Epithelial cell of proximal tubule (primary cell): Measurements from ENCODE around the gene MGP. TPM values are rescaled to one million over a fixed set of nuclear protein-coding genes. Genes with fewer than 3 reads are reported as not detected.

Experiments
- DNase-seq: peaks from one replicate; pipeline ENCODE4 v3.0.0-alpha.2; 2011; ENCODE audit warnings: low read depth
- H3K4me3 ChIP-seq: 2 replicates; pipeline ENCODE4 v1.5.1; 2011; ENCODE audit warnings: low read depth, mild to moderate bottlenecking, low read length
- CTCF ChIP-seq: conservative IDR thresholded peaks from 2 replicates; pipeline ENCODE4 v1.5.1; 2012; ENCODE audit warnings: low read depth, mild to moderate bottlenecking, low read length
- total RNA-seq: library from RNA; depleted of rRNA; stranded (reverse); fragments of >200 nt; gene quantifications from 2 replicates; pipeline ENCODE4 v1.2.3, GENCODE V29; 2015

The MGP gene
- total RNA-seq, 1 donor from 2014 or later = 9.3 TPM

- H3K4me3 ChIP-seq = no peak overlapping the region
- peak; percentile 9 for TF ChIP-seq CTCF
- no peak for DNase-seq
These were observed 31.0 kb downstream of the MGP start for GRCh38 chr12:14854586-14855183.

- TF ChIP-seq CTCF = no peak
- no peak overlapping the region for H3K4me3 ChIP-seq
- DNase-seq = no peak
These were observed 31.7 kb downstream of the MGP start for GRCh38 chr12:14853961-14854360.

- no peak overlapping the region for H3K4me3 ChIP-seq
- DNase-seq = no peak
- TF ChIP-seq CTCF = no peak
These were observed 32.8 kb downstream of the MGP start for GRCh38 chr12:14852880-14853279.

- no peak for TF ChIP-seq CTCF
- H3K4me3 ChIP-seq = no peak overlapping the region
- DNase-seq = no peak
These were observed 34.6 kb downstream of the MGP start for GRCh38 chr12:14850929-14851663.

GRCh38 chr12:14849661-14850060, 36.0 kb downstream of the MGP start:
- DNase-seq = no peak
- no peak for TF ChIP-seq CTCF
- no peak overlapping the region for H3K4me3 ChIP-seq

- no peak overlapping the region for H3K4me3 ChIP-seq
- TF ChIP-seq CTCF = no peak
- no peak for DNase-seq
These were observed 38.6 kb downstream of the MGP start for GRCh38 chr12:14846876-14847580.
